SH-SY5Y (cell line): ENCODE measurements around the gene ZKSCAN2.

Source experiments
- GATA2 ChIP-seq: IDR thresholded peaks from 2 replicates; pipeline ENCODE4 v1.6.1; 2011; ENCODE audit warnings: mild to moderate bottlenecking, low read depth, low read length
- GATA3 ChIP-seq: IDR thresholded peaks from 2 replicates; pipeline ENCODE4 v1.6.1; 2011; ENCODE audit warnings: low read depth, mild to moderate bottlenecking, low read length, moderate library complexity

DNA sequence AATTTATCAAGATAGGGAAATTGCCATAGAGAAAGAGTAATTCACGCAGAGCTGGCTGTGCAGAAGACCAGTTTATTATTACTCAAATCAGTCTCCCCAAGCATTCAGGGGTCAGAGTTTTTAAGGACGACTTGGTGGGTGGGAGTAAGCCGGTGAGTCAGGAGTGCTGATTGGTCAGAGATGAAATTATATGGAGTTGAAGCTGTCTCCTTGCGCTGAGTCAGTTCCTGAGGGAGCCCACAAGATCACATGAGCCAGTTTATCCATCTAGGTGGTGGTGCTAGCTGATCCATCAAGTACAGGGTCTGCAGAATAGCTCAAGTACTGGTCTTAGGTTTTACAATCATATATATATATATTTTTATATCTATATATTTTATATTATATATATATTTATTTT is 46.9 kb downstream of the ZKSCAN2 start:
- TF ChIP-seq GATA3 = no peak
- TF ChIP-seq GATA2 = no peak
